ENCODE results near the gene F13A1. TPM values are rescaled to one million over a fixed set of nuclear protein-coding genes. Genes with fewer than 3 reads are reported as not detected.

F13A1 gene
- total RNA-seq, 1 donor from 2014 or later = 8.4 TPM

- DNase-seq = no peak
Measured at GRCh38 chr6:6191909-6192308, 128.6 kb downstream of the F13A1 start.

DNA sequence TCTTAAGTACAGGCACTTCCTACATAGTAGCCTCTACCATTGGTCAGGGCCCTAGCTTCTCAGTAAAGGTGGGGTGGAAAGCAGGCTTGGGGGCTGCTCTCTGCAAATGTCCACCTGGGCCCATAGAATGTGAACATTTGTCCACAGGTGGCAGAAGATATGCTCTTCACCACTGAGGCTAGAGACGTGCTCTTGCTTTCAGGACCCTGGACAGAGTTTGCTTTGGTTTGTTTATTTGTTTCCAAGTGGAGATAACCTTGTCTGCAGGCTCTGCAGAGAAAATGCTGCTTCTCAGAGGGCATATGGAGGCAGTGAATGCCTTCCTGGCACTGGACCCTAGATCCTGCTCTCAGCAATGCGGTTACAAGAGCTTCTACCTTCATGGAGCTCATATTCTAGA, 129.0 kb downstream of the F13A1 start:
- DNase-seq = no peak

- no peak for DNase-seq
Measured at GRCh38 chr6:6180684-6181083, 139.8 kb downstream of the F13A1 start.

DNA sequence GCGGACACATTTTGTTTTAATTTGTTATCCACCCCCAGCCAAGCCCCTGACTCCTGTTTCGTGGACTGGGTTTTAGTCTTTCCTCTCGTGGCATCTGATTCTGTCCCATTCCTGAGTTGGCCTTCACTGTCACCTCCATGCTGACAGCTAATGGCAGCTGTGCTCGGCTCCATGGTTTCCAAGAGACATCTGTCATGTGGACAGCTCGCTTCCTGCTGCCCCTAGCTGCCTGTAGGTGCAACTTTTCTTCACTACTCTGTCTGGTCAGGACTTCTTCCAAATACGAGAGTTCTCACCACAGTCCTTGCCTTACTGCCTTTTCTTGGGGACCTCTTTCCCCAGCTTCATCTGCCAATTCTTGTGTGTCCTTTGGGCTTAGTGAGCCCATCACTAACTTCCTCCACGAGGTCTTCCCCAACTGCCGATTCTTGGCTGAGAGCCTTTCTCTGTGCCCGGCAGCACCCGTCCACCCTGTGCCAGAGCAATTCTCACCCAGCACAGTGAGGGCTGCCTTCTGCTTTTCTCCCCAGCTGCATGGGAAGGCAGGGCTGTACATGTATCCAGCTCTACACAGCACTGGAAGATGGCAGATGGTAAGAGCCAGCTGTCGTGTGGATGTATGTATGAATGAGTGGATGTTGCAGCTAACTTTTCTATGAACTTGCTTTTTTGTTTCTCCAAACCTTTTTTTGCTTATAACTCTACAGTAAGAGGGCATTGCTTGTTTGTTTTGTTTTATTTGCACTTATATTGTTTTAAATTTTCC, 140.4 kb downstream of the F13A1 start:
- DNase-seq = no peak

GRCh38 chr6:6178795-6179194, 141.7 kb downstream of the F13A1 start:
- DNase-seq = no peak

GRCh38 chr6:6177754-6178153, 142.7 kb downstream of the F13A1 start:
- DNase-seq = no peak

- peak; percentile 50 for DNase-seq
Measured at GRCh38 chr6:6176586-6177228, 143.8 kb downstream of the F13A1 start.

DNA sequence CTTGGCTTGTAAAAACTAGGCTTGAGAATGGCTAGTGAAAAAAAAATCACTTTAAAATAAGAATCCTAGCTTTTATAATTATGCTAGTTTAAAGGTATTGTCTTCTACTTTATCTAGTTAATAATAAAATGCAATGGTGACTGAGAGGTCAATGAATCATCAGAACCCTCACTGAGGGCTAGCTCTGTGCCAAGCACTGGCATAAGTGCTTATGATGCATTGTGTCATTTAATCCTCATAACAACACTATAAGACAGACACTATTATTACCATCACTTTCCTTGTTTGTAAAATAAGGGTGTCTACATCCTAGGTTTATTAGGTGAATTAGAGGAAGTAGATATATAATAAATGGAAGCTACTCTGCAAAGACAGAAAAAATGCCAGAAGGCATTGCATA, 144.3 kb downstream of the F13A1 start:
- no peak for DNase-seq

GRCh38 chr6:6169141-6169540, 151.3 kb downstream of the F13A1 start:
- DNase-seq = no peak

- DNase-seq = no peak
Measured at GRCh38 chr6:6166064-6166463, 154.4 kb downstream of the F13A1 start.

DNA sequence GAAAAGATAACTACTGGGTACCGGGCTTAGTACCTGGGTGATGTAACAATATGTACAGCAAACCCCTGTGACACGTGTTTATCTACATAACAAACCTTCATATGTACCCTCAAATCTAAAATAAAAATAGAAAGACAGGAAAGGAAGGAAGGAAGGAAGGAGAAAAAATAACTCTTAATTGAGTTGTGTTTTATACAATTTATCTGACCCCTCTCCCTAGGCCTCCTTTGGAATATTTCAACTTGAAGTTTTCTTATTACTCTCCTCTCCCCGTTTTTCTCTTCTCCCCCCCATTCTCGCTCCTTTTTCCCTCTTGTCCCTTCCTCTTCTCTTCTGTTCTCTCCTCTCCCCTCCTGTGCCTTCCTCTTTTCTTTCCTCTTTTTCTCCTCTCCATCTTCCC, 156.1 kb downstream of the F13A1 start:
- DNase-seq = no peak

GRCh38 chr6:6154335-6154734, 166.1 kb downstream of the F13A1 start:
- DNase-seq = no peak

- DNase-seq = no peak
Measured at GRCh38 chr6:6152060-6152459, 168.4 kb downstream of the F13A1 start.

GRCh38 chr6:6148192-6148815, 172.2 kb downstream of the F13A1 start:
- DNase-seq = no peak

- no peak for DNase-seq
Measured at GRCh38 chr6:6131492-6132109, 188.9 kb downstream of the F13A1 start.

DNA sequence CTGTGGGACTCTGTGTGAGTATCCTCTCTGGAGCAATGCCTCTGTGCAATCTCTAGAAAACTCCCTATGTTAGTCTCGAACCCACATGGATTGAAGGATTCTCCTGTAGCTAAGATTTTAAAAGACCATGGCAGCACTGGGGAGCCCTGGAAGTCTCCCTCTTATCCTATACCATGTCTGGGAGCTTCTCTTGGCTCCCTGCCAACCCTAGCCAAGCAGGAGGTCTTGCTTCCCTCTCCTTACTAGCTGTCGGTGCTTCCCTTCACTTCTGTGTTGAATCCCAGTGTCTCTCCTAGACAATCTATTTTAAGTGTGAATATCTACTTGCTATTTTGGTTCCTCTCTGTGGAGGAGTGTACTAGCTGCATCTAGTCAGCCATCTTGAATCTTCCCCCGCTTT, 195.0 kb downstream of the F13A1 start:
- DNase-seq = no peak

GRCh38 chr6:6123803-6124202, 196.7 kb downstream of the F13A1 start:
- DNase-seq = no peak

- no peak for DNase-seq
Measured at GRCh38 chr6:6121943-6122342, 198.5 kb downstream of the F13A1 start.

DNA sequence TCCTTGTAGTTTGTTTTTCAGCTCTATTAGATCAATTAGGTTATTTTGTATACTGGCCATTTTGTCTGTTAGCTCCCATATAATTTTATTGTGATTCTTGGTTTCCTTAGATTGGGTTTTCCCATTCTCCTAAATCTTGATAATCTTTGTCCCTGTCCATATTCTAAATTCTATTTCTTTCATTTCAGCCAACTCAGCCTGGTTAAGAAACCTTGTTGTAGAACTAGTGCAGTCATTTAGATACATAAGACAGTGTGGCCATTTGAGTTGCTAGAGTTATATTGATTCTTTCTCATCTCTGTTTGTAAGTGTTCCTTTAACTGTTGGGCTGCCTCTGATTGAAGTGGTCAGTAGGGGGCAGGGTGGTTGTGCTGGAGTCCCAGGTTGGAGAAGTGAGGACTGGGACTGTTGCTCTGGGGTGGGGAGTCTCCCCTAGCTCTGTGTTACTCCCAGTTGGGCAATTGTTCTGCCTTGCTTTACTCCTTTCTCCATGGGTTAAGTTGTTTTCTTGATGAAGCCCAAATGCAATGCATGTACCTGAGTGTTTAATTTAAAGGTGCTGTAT, 214.9 kb downstream of the F13A1 start:
- no peak for DNase-seq

All from occipital lobe (tissue), 2 donors.